GM23338 (cell line): ENCODE results near the gene PTPRN2. TPM values are rescaled to one million over a fixed set of nuclear protein-coding genes. Genes with fewer than 3 reads are reported as not detected.

Experiments used
- ATAC-seq: fragments of 200-7000 bp; cut with Tn5 transposase; 3 replicates; pipeline ENCODE4 v1.9.1; 2020
- DNase-seq: peaks from one replicate; pipeline ENCODE4 v3.0.0-alpha.2; 2015; ENCODE audit warnings: low spot score
- H2AFZ ChIP-seq: fragments of 200-600 bp; sonication (generic); 2 replicates; pipeline ENCODE4 v1.8.0; 2016; ENCODE audit warnings: antibody characterized with exemption, mild to moderate bottlenecking, moderate library complexity
- H3F3A ChIP-seq: fragments of 200-600 bp; sonication (generic); replicated peaks from 2 replicates; pipeline ENCODE4 v1.8.0; 2017; ENCODE audit warnings: antibody characterized with exemption, mixed run types, low read depth
- H3K27ac ChIP-seq: fragments of 200-600 bp; sonication (generic); 2 replicates; pipeline ENCODE4 v1.6.1; 2016; ENCODE audit warnings: low read depth
- H3K27me3 ChIP-seq: fragments of 200-600 bp; sonication (generic); 2 replicates; pipeline ENCODE4 v1.8.0; 2016; ENCODE audit warnings: mild to moderate bottlenecking, mixed run types, moderate library complexity; ENCODE audit not compliant: insufficient read depth
- H3K36me3 ChIP-seq: fragments of 200-600 bp; sonication (generic); 2 replicates; pipeline ENCODE4 v1.8.0; 2016; ENCODE audit warnings: mild to moderate bottlenecking; ENCODE audit not compliant: insufficient read depth
- H3K4me1 ChIP-seq: fragments of 200-600 bp; sonication (generic); 2 replicates; pipeline ENCODE4 v1.8.0; 2016; ENCODE audit warnings: mild to moderate bottlenecking, moderate library complexity; ENCODE audit not compliant: insufficient read depth
- H3K4me2 ChIP-seq: fragments of 200-600 bp; sonication (generic); 2 replicates; pipeline ENCODE4 v1.7.1; 2017; ENCODE audit warnings: mixed run types
- H3K4me3 ChIP-seq: fragments of 200-600 bp; sonication (generic); 2 replicates; pipeline ENCODE4 v1.6.1; 2016; ENCODE audit warnings: mixed run types
- H3K79me2 ChIP-seq: fragments of 200-600 bp; sonication (generic); replicated peaks from 2 replicates; pipeline ENCODE4 v1.8.0; 2017; ENCODE audit warnings: mild to moderate bottlenecking; ENCODE audit not compliant: insufficient read depth
- H3K9me2 ChIP-seq: fragments of 200-600 bp; sonication (generic); 2 replicates; pipeline ENCODE4 v1.8.0; 2017; ENCODE audit not compliant: insufficient read depth
- H4K20me1 ChIP-seq: fragments of 200-600 bp; sonication (generic); replicated peaks from 2 replicates; pipeline ENCODE4 v1.8.0; 2017; ENCODE audit warnings: mild to moderate bottlenecking; ENCODE audit not compliant: insufficient read depth
- H3K27ac Mint-ChIP-seq: 2 replicates; pipeline ENCODE4 v1.8.0; 2020; ENCODE audit warnings: inconsistent platforms, mild to moderate bottlenecking, moderate library complexity, mixed read lengths
- H3K27me3 Mint-ChIP-seq: 3 replicates; pipeline ENCODE4 v1.8.0; 2022; ENCODE audit warnings: low read depth, mild to moderate bottlenecking, moderate library complexity, mixed read lengths, inconsistent platforms; ENCODE audit not compliant: insufficient read depth, poor library complexity
- H3K36me3 Mint-ChIP-seq: 3 replicates; pipeline ENCODE4 v1.8.0; 2021; ENCODE audit warnings: low read depth, mild to moderate bottlenecking, inconsistent platforms, moderate library complexity, mixed read lengths
- H3K4me1 Mint-ChIP-seq: 3 replicates; pipeline ENCODE4 v1.8.0; 2020; ENCODE audit warnings: mild to moderate bottlenecking, inconsistent platforms, mixed read lengths
- H3K4me3 Mint-ChIP-seq: 3 replicates; pipeline ENCODE4 v1.8.0; 2021; ENCODE audit warnings: moderate library complexity, mild to moderate bottlenecking, inconsistent platforms, mixed read lengths
- H3K9me3 Mint-ChIP-seq: 3 replicates; pipeline ENCODE4 v1.8.0; 2020; ENCODE audit warnings: moderate library complexity, mild to moderate bottlenecking, inconsistent platforms, mixed read lengths
- CREB1 ChIP-seq: fragments of 250-450 bp; sonication (Bioruptor Pico); IDR thresholded peaks from 2 replicates; pipeline ENCODE4 v1.5.0; 2020; ENCODE audit warnings: low read depth, mild to moderate bottlenecking, moderate library complexity
- CTCF ChIP-seq, 2 experiments: fragments of 200-600 bp in 1 of 2; sonication (generic) in 1 of 2; conservative IDR thresholded peaks; 2 replicates each; pipeline versions ENCODE4 v1.5.1 to v1.6.1; 2016 to 2017; ENCODE audit warnings: antibody characterized with exemption in 2 of 2, low read depth in 2 of 2, mild to moderate bottlenecking in 2 of 2, moderate library complexity in 1 of 2
- ETS1 ChIP-seq: IDR thresholded peaks from 2 replicates; pipeline ENCODE4 v1.6.1; 2016; ENCODE audit warnings: antibody characterized with exemption
- EZH2 ChIP-seq: fragments of 200-600 bp; sonication (generic); IDR thresholded peaks from one replicate; pipeline ENCODE4 v1.8.0; 2017; ENCODE audit warnings: antibody characterized with exemption, mild to moderate bottlenecking, low read depth; ENCODE audit not compliant: unreplicated experiment
- EZH2phosphoT487 ChIP-seq: fragments of 200-600 bp; sonication (generic); IDR thresholded peaks from one replicate; pipeline ENCODE4 v1.8.1; 2018; ENCODE audit warnings: antibody characterized with exemption; ENCODE audit not compliant: unreplicated experiment
- JUNB ChIP-seq: IDR thresholded peaks from one replicate; pipeline ENCODE4 v1.6.1; 2016; ENCODE audit warnings: antibody characterized with exemption; ENCODE audit not compliant: unreplicated experiment
- NANOG ChIP-seq: IDR thresholded peaks from 2 replicates; pipeline ENCODE4 v1.6.1; 2016; ENCODE audit warnings: antibody characterized with exemption, borderline replicate concordance
- POLR2AphosphoS5 ChIP-seq: IDR thresholded peaks from 2 replicates; pipeline ENCODE4 v1.6.1; 2016; ENCODE audit warnings: antibody characterized with exemption, low read depth
- REST ChIP-seq: IDR thresholded peaks from one replicate; pipeline ENCODE4 v1.6.1; 2018; ENCODE audit warnings: antibody characterized with exemption; ENCODE audit not compliant: unreplicated experiment
- STAT1 ChIP-seq: IDR thresholded peaks from one replicate; pipeline ENCODE4 v1.6.1; 2016; ENCODE audit warnings: antibody characterized with exemption; ENCODE audit not compliant: unreplicated experiment
- ZNF114 ChIP-seq: fragments of 250-450 bp; sonication (Bioruptor Pico); IDR thresholded peaks from 2 replicates; pipeline ENCODE4 v1.5.0; 2020; ENCODE audit warnings: mild to moderate bottlenecking, moderate library complexity
- ZNF331 ChIP-seq: fragments of 250-450 bp; sonication (Bioruptor Pico); IDR thresholded peaks from 2 replicates; pipeline ENCODE4 v1.5.0; 2020; ENCODE audit warnings: low read depth, mild to moderate bottlenecking, moderate library complexity
- polyA plus RNA-seq: library from polyadenylated mRNA; unstranded; fragments of >200 nt; fragmentation: Nextera tagmentation; extraction: Ambion mirVana; gene quantifications from 2 replicates; pipeline ENCODE4 v1.2.1, GENCODE V29; 2016
- total RNA-seq: library from RNA; depleted of rRNA; stranded (reverse); fragments of >200 nt; shearing (Covaris generic); gene quantifications from 2 replicates; pipeline ENCODE4 v1.2.3, GENCODE V29; 2014

Gene PTPRN2
- total and polyA plus RNA-seq, 2 experiments from 2014 or later = 0.87 to 4.0 TPM

DNA sequence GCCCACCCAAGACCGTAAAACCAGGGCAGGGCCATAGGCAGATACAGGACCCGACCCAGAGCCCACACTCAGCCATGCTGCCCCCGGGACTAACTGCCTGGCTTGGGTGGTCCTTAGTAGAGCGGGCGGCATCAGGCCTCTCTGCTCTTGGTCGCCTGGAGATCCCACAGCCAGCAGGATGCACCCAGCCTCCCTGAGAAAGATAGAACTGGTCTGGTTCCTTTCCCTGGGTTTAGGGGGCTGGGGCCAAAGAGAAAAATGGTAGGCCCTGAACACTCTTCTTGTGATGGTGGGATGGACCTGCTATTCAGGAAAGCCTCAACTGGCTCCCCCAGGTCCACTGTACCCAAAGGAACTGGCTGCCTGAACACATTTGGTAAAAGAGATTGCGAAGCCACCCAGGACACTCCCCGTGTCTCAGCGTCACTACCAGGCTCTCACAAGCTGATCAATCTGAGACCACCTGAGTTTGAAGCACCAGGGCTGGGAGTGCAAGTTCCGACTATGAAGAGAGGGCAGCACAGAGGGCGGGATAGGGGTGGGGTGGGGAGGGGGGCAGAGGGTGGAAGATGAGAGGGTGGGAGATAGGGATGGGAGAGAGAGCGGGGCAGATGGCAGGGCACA lies 659.3 kb downstream of the PTPRN2 start (continued):
- TF ChIP-seq ZNF114 (CRISPR knock-in tag) (no peak), POLR2AphosphoS5 (no peak), STAT1 (no peak), EZH2 (no peak), EZH2phosphoT487 (no peak), NANOG (no peak)

- H3K4me3 ChIP-seq = no peak overlapping the region
- no peaks in the 10 kb centered on the region for H3K79me2 ChIP-seq
- H3K27ac ChIP-seq = no peak overlapping the region
- H3K4me1 ChIP-seq = no peaks in the 10 kb centered on the region
- Mint-ChIP-seq H3K27me3 (peaks cover 7% of the 10 kb centered on the region), H3K36me3 (peaks cover 52% of the 10 kb centered on the region), H3K4me3 (no peak overlapping the region), H3K4me1 (no peaks in the 10 kb centered on the region), H3K9me3 (peaks cover 91% of the 10 kb centered on the region), H3K27ac (no peak overlapping the region)
- no peak overlapping the region for H3K4me2 ChIP-seq
- ATAC-seq (no peak), DNase-seq (no peak)
- no peaks in the 10 kb centered on the region for H3K9me2 ChIP-seq
- H3K27me3 ChIP-seq = no peaks in the 10 kb centered on the region
- H4K20me1 ChIP-seq = no peaks in the 10 kb centered on the region
- no peaks in the 10 kb centered on the region for H3F3A ChIP-seq
- no peaks in the 10 kb centered on the region; the same call in 1 of the 2 replicates for H3K36me3 ChIP-seq
- H2AFZ ChIP-seq = no peak overlapping the region
- TF ChIP-seq NANOG = no peak
- TF ChIP-seq EZH2 = no peak
These were observed 660.2 kb downstream of the PTPRN2 start for GRCh38 chr7:157927313-157927925.

GRCh38 chr7:157926521-157927150 lies 661.0 kb downstream of the PTPRN2 start:
- H3K4me3 Mint-ChIP-seq = no peak overlapping the region
- H3K36me3 Mint-ChIP-seq = peaks cover 48% of the 10 kb centered on the region
- H3K4me2 ChIP-seq = no peak overlapping the region
- no peaks in the 10 kb centered on the region for H3K4me1 ChIP-seq
- H3K27me3 ChIP-seq = no peaks in the 10 kb centered on the region
- no peaks in the 10 kb centered on the region for H3F3A ChIP-seq
- no peak overlapping the region for H3K4me3 ChIP-seq
- H3K27ac ChIP-seq = no peak overlapping the region
- H4K20me1 ChIP-seq = no peaks in the 10 kb centered on the region
- no peaks in the 10 kb centered on the region for H3K4me1 Mint-ChIP-seq
- H3K27ac Mint-ChIP-seq = no peak overlapping the region
- H2AFZ ChIP-seq = no peak overlapping the region
- DNase-seq (no peak), ATAC-seq (no peak)
- no peaks in the 10 kb centered on the region for H3K79me2 ChIP-seq
- peaks cover 91% of the 10 kb centered on the region for H3K9me3 Mint-ChIP-seq
- H3K9me2 ChIP-seq = no peaks in the 10 kb centered on the region
- peaks cover 7% of the 10 kb centered on the region for H3K27me3 Mint-ChIP-seq
- H3K36me3 ChIP-seq = no peaks in the 10 kb centered on the region; the same call in 1 of the 2 replicates
- no peak for TF ChIP-seq ETS1
- no peak for TF ChIP-seq CTCF (conservative IDR thresholded peaks at IDR 0.05; ENCODE audit: low read depth in 2 of 2)
- TF ChIP-seq EZH2 = no peak
- TF ChIP-seq POLR2AphosphoS5 = no peak
- TF ChIP-seq JUNB = no peak
- TF ChIP-seq ZNF114 (CRISPR knock-in tag) = no peak
- TF ChIP-seq ZNF331 (CRISPR knock-in tag) = no peak
- no peak for TF ChIP-seq NANOG
- no peak for TF ChIP-seq CREB1
- no peak for TF ChIP-seq EZH2phosphoT487
- no peak for TF ChIP-seq STAT1
- TF ChIP-seq REST = no peak
